DND-41 (cell line): ENCODE data around the gene PARL.

Source experiments
- ATAC-seq: fragments of 200-7000 bp; cut with Tn5 transposase; 3 replicates; pipeline ENCODE4 v1.9.1; 2021; ENCODE audit warnings: low read depth; ENCODE audit not compliant: insufficient read depth
- DNase-seq: peaks from one replicate; pipeline ENCODE4 v3.0.0-alpha.2; 2020
- H2AFZ ChIP-seq: 2 replicates; pipeline ENCODE4 v1.6.0; 2012; ENCODE audit warnings: low read depth, low read length
- H3K27ac ChIP-seq: 2 replicates; pipeline ENCODE4 v1.5.1; 2012; ENCODE audit warnings: low read length, inconsistent platforms
- H3K27me3 ChIP-seq: fragments of 200-600 bp; sonication (generic); 2 replicates; pipeline ENCODE4 v1.6.0; 2012; ENCODE audit warnings: low read length, mild to moderate bottlenecking, inconsistent platforms; ENCODE audit not compliant: insufficient read depth, poor library complexity
- H3K36me3 ChIP-seq: 2 replicates; pipeline ENCODE4 v1.5.1; 2012; ENCODE audit warnings: low read length, inconsistent platforms; ENCODE audit not compliant: insufficient read depth
- H3K4me1 ChIP-seq: 2 replicates; pipeline ENCODE4 v1.5.1; 2012; ENCODE audit warnings: mild to moderate bottlenecking, low read length; ENCODE audit not compliant: insufficient read depth
- H3K4me2 ChIP-seq: 2 replicates; pipeline ENCODE4 v1.6.0; 2012; ENCODE audit warnings: mild to moderate bottlenecking, moderate library complexity, low read length, inconsistent platforms; ENCODE audit not compliant: insufficient read depth
- H3K4me3 ChIP-seq, 2 experiments: fragments of 200-600 bp in 1 of 2; shearing (Covaris generic) in 1 of 2; 2 replicates each; pipeline ENCODE4 v1.5.1; 2012 to 2016; ENCODE audit warnings: inconsistent platforms in 2 of 2, low read length in 2 of 2, mild to moderate bottlenecking in 2 of 2, low read depth in 1 of 2, moderate library complexity in 1 of 2
- H3K79me2 ChIP-seq: 2 replicates; pipeline ENCODE4 v1.6.0; 2012; ENCODE audit warnings: low read length, inconsistent platforms; ENCODE audit not compliant: insufficient read depth
- H3K9ac ChIP-seq: 2 replicates; pipeline ENCODE4 v1.6.0; 2012; ENCODE audit warnings: low read depth, mild to moderate bottlenecking, inconsistent platforms, low read length, moderate library complexity
- H3K9me3 ChIP-seq: 2 replicates; pipeline ENCODE4 v1.5.1; 2012; ENCODE audit warnings: low read length, moderate library complexity, mild to moderate bottlenecking, inconsistent platforms; ENCODE audit not compliant: insufficient read depth, severe bottlenecking
- H4K20me1 ChIP-seq: 2 replicates; pipeline ENCODE4 v1.6.0; 2012; ENCODE audit warnings: low read length; ENCODE audit not compliant: insufficient read depth
- CTCF ChIP-seq: IDR thresholded peaks from 2 replicates; pipeline ENCODE4 v1.5.1; 2012; ENCODE audit warnings: borderline replicate concordance, low read length, moderate library complexity, mild to moderate bottlenecking; ENCODE audit not compliant: poor library complexity, severe bottlenecking; ENCODE audit errors: extremely low read depth
- EZH2 ChIP-seq: IDR thresholded peaks from 3 replicates; pipeline ENCODE4 v1.6.1; 2012; ENCODE audit warnings: borderline replicate concordance, low read depth, mild to moderate bottlenecking, moderate library complexity, low read length, inconsistent platforms; ENCODE audit not compliant: severe bottlenecking

Gene PARL

GRCh38 chr3:183837390-183837789, 47.3 kb downstream of the PARL start:
- H3K4me3 ChIP-seq, result no peak overlapping the region
- no peaks in the 10 kb centered on the region for H3K9me3 ChIP-seq
- H3K27me3 ChIP-seq, result no peaks in the 10 kb centered on the region
- no peak overlapping the region for H3K9ac ChIP-seq
- TF ChIP-seq CTCF (no peak), EZH2 (no peak)
- DNase-seq (no peak), ATAC-seq (no peak)
- H2AFZ ChIP-seq, result no peak overlapping the region
- no peaks in the 10 kb centered on the region for H3K79me2 ChIP-seq
- H3K36me3 ChIP-seq, result peaks cover 72% of the 10 kb centered on the region
- peaks cover 3% of the 10 kb centered on the region; the same call in 1 of the 2 replicates for H4K20me1 ChIP-seq
- H3K4me1 ChIP-seq, result no peaks in the 10 kb centered on the region
- no peak overlapping the region for H3K4me2 ChIP-seq
- H3K27ac ChIP-seq, result no peak overlapping the region

GRCh38 chr3:183833516-183833915, 51.2 kb downstream of the PARL start:
- Histone ChIP-seq H3K4me2 (no peak overlapping the region), H3K27ac (no peak overlapping the region), H3K4me3 (no peak overlapping the region), H3K9ac (no peak overlapping the region), H3K4me1 (no peaks in the 10 kb centered on the region), H4K20me1 (peaks cover 9% of the 10 kb centered on the region; the same call in 1 of the 2 replicates), H3K27me3 (no peaks in the 10 kb centered on the region), H3K36me3 (peaks cover 63% of the 10 kb centered on the region), H2AFZ (no peak overlapping the region), H3K9me3 (no peaks in the 10 kb centered on the region), H3K79me2 (no peaks in the 10 kb centered on the region)
- TF ChIP-seq CTCF, result no peak
- no peak for TF ChIP-seq EZH2
- DNase-seq (no peak), ATAC-seq (no peak)

- Histone ChIP-seq H3K79me2 (no peaks in the 10 kb centered on the region), H3K9ac (no peak overlapping the region), H3K27ac (no peak overlapping the region), H3K27me3 (no peaks in the 10 kb centered on the region), H4K20me1 (peaks cover 9% of the 10 kb centered on the region; the same call in 1 of the 2 replicates), H2AFZ (no peak overlapping the region), H3K36me3 (peaks cover 62% of the 10 kb centered on the region), H3K4me1 (no peaks in the 10 kb centered on the region), H3K4me2 (no peak overlapping the region), H3K4me3 (no peak overlapping the region), H3K9me3 (no peaks in the 10 kb centered on the region)
- no peak for TF ChIP-seq EZH2
- DNase-seq (no peak), ATAC-seq (no peak)
Observed at GRCh38 chr3:183830187-183830586, 54.5 kb downstream of the PARL start.

- H3K79me2 ChIP-seq, result no peaks in the 10 kb centered on the region
- no peak overlapping the region for H3K27ac ChIP-seq
- H3K4me3 ChIP-seq, result no peak overlapping the region
- no peak for DNase-seq
- H3K27me3 ChIP-seq, result no peaks in the 10 kb centered on the region
- H3K4me2 ChIP-seq, result no peak overlapping the region
- peaks cover 9% of the 10 kb centered on the region; the same call in 1 of the 2 replicates for H4K20me1 ChIP-seq
- no peak for ATAC-seq
- no peak overlapping the region for H2AFZ ChIP-seq
- H3K9me3 ChIP-seq, result no peaks in the 10 kb centered on the region
- no peak overlapping the region for H3K9ac ChIP-seq
- peaks cover 60% of the 10 kb centered on the region for H3K36me3 ChIP-seq
- no peaks in the 10 kb centered on the region for H3K4me1 ChIP-seq
- TF ChIP-seq CTCF, result no peak
- no peak for TF ChIP-seq EZH2
Observed at GRCh38 chr3:183829466-183829865, 55.2 kb downstream of the PARL start.
